Measurements from ENCODE around the gene PHACTR3. TPM values are rescaled to one million over a fixed set of nuclear protein-coding genes. Genes with fewer than 3 reads are reported as not detected.

Gene PHACTR3
- total and polyA plus RNA-seq, 2 donors (not counting 3 experiments of a cell fraction or from before 2014, with no cell fraction given): not detected

- Histone ChIP-seq H3K36me3 (ENCODE audit: control insufficient read depth in 2 of 2, extremely low read depth in 1 of 2, insufficient read depth in 2 of 2, low read length in 2 of 2) (no peaks in the 10 kb centered on the region), H3K4me3 (replicated peaks in 1 of 3; ENCODE audit: insufficient read depth in 1 of 3, low read depth in 1 of 3, low read length in 3 of 3) (no peak overlapping the region), H3K9me3 (replicated peaks; ENCODE audit: control insufficient read depth, insufficient read depth, low read length) (no peaks in the 10 kb centered on the region), H3K9ac (replicated peaks; ENCODE audit: extremely low read depth, insufficient read depth, low read length) (no peak overlapping the region), H3K9me1 (replicated peaks; ENCODE audit: control insufficient read depth, extremely low read depth, insufficient read depth, low read length) (no peaks in the 10 kb centered on the region), H3K4me2 (ENCODE audit: insufficient read depth, low read length) (no peak overlapping the region), H3K27me3 (ENCODE audit: control insufficient read depth in 2 of 2, insufficient read depth in 2 of 2, low read length in 2 of 2) (peaks cover 0 to 2% of the 10 kb centered on the region in 2 experiments), H4K20me1 (replicated peaks; ENCODE audit: control insufficient read depth, extremely low read depth, insufficient read depth, low read length) (no peaks in the 10 kb centered on the region), H3K27ac (ENCODE audit: insufficient read depth, low read depth, low read length) (no peak overlapping the region), H3K4me1 (ENCODE audit: control insufficient read depth, extremely low read depth, insufficient read depth, low read length) (no peaks in the 10 kb centered on the region), H3K79me2 (ENCODE audit: control insufficient read depth, insufficient read depth, low read length) (no peaks in the 10 kb centered on the region), H2AFZ (ENCODE audit: low read depth, low read length) (no peak overlapping the region)
- dilution Hi-C loops (cut with MboI; ENCODE audit: extremely low pct_ligation_motif_present, low sequenced_read_pairs) (no loop called here), intact Hi-C loops (cut with micrococcal nuclease) (loop anchor here (1.0 kb wide), 1 partner anchor 279 kb away; no protein-coding TSS in a partner anchor)
- FAIRE-seq: no peak
- DNase-seq (ENCODE audit: low read depth, low spot score): no peak
- no TSS peak for BruUV-seq (replicated peaks)
- TF ChIP-seq MAX (IDR thresholded peaks at IDR 0.05; ENCODE audit: insufficient read depth, insufficient read length) (no peak), MYC (IDR thresholded peaks at IDR 0.05; ENCODE audit: low read depth, low read length) (no peak), POLR2AphosphoS5 (IDR thresholded peaks at IDR 0.05; ENCODE audit: insufficient read depth, low read depth, low read length) (no peak), JUN (IDR thresholded peaks at IDR 0.05; ENCODE audit: borderline replicate concordance, insufficient read depth, insufficient read length, low read depth) (no peak), FOS (IDR thresholded peaks at IDR 0.05; ENCODE audit: borderline replicate concordance, insufficient read depth, low read length) (no peak), GATA2 (IDR thresholded peaks at IDR 0.05; ENCODE audit: insufficient read depth, insufficient read length, low read depth, low read length) (no peak), CTCF (IDR thresholded peaks at IDR 0.05; ENCODE audit: extremely low read depth in 1 of 2, insufficient read depth in 1 of 2, low read depth in 1 of 2, low read length in 2 of 2) (no peak), POLR2A (IDR thresholded peaks at IDR 0.05; ENCODE audit: low read depth, low read length) (no peak), EZH2 (IDR thresholded peaks at IDR 0.05; ENCODE audit: borderline replicate concordance, low read depth, low read length, severe bottlenecking) (no peak)
- POLR2A ChIA-PET: no interaction called here
- CTCF ChIA-PET: interaction anchor here (0.9 to 2.0 kb wide), 8 partner anchors 10 to 279 kb away, joined by 3 to 9 read pairs (median 4); no protein-coding TSS in a partner anchor
These were observed 33.2 kb upstream of the PHACTR3 start for GRCh38 chr20:59571151-59571550.
